HG03439 (cell line): Measurements from ENCODE around the gene PACSIN2.
"Not testable (repeated sequence)": the region's sequence is repeated elsewhere in the genome, so short reads cannot be mapped to it uniquely, and the experiment has no call there.

Experiments used
- ATAC-seq: cut with Tn5 transposase; IDR thresholded peaks from one replicate; pipeline ENCODE4 v1.9.1; 2021; ENCODE audit warnings: mild to moderate bottlenecking, moderate library complexity; ENCODE audit not compliant: unreplicated experiment

Gene PACSIN2

DNA sequence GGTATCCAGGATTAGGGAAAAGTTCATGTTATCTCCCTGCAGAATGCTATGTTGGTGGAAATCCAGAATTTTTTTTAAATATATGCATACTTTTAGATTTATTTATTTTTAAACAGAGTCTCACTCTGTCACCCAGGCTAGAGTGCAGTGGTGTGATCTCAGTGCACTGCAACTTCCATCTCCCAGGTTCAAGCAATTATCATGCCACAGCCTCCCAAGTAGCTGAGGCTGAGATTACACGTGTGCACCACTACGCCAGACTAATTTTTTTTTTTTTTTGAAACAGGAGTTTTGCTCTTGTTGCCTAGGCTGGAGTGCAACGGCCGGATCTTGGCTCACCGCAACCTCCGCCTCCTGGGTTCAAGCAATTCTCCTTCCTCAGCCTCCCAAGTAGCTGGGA is 2.6 kb downstream of the PACSIN2 start:
- no peak for ATAC-seq

- ATAC-seq, result no peak
Observed at GRCh38 chr22:43011079-43011478, 3.9 kb downstream of the PACSIN2 start.

- no peak for ATAC-seq
Observed at GRCh38 chr22:43009444-43009843, 5.5 kb downstream of the PACSIN2 start.

GRCh38 chr22:43008921-43009320 is 6.0 kb downstream of the PACSIN2 start:
- no peak for ATAC-seq

GRCh38 chr22:43008509-43008908 is 6.4 kb downstream of the PACSIN2 start:
- ATAC-seq, result no peak

DNA sequence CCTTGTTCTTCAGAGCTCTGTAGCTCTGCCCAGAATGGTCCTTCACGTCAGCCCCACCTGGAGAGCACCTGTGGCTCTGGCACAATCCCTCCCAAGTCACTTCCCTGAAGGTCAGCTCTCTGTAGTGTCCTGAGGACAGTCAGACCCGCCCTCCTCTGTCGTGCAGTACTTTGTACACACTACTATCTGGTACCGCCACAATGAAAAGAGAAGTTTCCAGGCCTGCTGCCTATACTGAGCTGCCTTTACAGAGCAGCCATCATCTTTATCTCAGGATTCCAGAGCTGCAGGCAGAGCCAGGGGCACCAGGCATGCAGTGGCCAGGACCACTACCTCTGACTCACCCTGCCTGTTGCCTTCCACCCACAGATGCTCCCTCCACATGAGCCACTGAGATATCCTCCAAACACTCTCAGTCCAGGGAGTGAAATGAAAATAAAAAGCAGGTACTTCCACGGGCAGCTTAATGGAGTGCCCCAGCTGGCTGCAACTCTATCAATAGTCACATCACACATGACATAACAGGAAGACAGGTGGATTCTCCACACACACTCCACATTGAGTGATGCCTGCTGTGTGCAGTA is 7.3 kb downstream of the PACSIN2 start:
- no peak for ATAC-seq

DNA sequence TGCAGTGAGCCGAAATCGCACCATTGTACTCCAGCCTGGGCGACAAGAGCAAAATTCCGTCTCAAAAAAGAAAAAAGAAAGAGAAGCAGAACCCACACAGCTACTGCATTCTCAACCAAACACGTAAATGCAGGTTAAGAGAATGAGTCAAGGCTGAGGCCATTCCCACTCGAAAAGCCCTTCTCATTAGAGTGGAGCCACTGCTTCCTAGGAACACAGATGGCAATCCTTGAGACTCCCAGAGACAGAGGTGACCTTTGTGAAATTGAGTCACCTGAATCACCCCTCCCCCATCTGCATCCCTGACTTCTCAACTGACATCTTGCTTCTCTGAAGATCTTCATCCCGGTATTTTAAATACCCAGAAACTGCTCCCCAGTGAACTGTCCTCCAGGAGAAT is 8.2 kb downstream of the PACSIN2 start:
- ATAC-seq, result no peak

DNA sequence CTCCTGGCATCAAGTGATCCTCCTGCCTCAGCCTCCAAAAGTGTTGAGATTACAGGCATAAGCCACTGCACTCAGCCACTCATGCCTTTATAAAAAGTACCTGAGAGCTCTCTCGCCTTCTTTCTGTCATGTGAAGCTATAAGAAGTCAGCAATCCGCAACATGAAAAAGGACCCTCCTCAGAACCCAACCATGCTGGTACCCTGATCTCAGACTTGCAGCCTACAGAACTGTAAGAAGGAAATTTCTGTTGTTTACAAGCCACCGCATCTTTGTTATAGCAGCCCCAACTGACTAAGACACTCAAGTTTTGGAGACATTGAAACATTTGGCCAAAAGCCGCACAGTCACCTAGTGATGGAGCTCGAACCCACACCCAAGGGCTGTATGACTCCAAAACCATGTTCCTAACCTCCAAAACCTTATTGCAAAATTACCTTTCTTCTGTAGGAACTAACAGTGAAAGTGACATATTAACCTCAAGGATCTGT is 8.9 kb downstream of the PACSIN2 start:
- ATAC-seq, result no peak

DNA sequence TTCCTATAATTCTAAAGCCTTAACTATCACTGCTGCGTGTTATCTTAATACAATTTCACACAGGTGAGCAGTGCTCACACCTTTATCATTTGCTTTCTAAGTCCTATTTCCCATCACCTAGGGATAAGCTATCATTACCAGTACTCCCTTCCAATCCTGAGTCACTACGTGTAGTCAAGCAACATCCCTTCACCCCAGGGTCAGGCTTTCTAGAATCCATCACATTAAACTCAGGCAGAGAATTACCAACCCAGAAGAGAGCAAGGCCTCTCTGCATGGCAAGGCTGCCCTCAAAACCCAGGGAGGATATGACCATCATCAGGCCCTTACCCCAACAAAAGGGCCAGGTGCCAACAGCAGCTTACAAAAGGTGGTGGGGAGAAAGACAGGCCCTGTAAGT is 9.8 kb downstream of the PACSIN2 start:
- no peak for ATAC-seq

- no peak for ATAC-seq
Observed at GRCh38 chr22:43004362-43005035, 10.4 kb downstream of the PACSIN2 start.

- no peak for ATAC-seq
Observed at GRCh38 chr22:43002202-43002586, 12.8 kb downstream of the PACSIN2 start.

GRCh38 chr22:43001271-43002201 is 13.4 kb downstream of the PACSIN2 start:
- no peak for ATAC-seq

- no peak for ATAC-seq
Observed at GRCh38 chr22:43000441-43001175, 14.3 kb downstream of the PACSIN2 start.

- no peak for ATAC-seq
Observed at GRCh38 chr22:42997582-42998090, 17.3 kb downstream of the PACSIN2 start.

GRCh38 chr22:42996646-42997365 is 18.1 kb downstream of the PACSIN2 start:
- ATAC-seq, result no peak

- ATAC-seq, result not testable (repeated sequence)
Observed at GRCh38 chr22:42995654-42996053, 19.3 kb downstream of the PACSIN2 start.

GRCh38 chr22:42994917-42995562 is 19.9 kb downstream of the PACSIN2 start:
- ATAC-seq, result no peak

GRCh38 chr22:42994276-42994916 is 20.6 kb downstream of the PACSIN2 start:
- no peak for ATAC-seq

GRCh38 chr22:42993651-42994275 is 21.2 kb downstream of the PACSIN2 start:
- ATAC-seq, result no peak
